ENCODE results near the gene ARAP1. TPM values are rescaled to one million over a fixed set of nuclear protein-coding genes. Genes with fewer than 3 reads are reported as not detected.

The ARAP1 gene
- total RNA-seq, 1 experiment from 2014 or later: 73.6 TPM

GRCh38 chr11:72682858-72683243 lies 69.4 kb downstream of the ARAP1 start:
- ChIA-PET POLR2A (no interaction called here), CTCF (interaction anchor here (1.0 to 2.9 kb wide), 5 partner anchors 16 to 211 kb away, joined by 3 to 24 read pairs (median 5); no protein-coding TSS in a partner anchor)
- Histone ChIP-seq H3K27ac (ENCODE audit: low read length) (no peak overlapping the region), H3K9me3 (ENCODE audit: control insufficient read depth, insufficient read depth, low read depth, low read length) (no peaks in the 10 kb centered on the region), H3K27me3 (ENCODE audit: control insufficient read depth, insufficient read depth, low read length) (peaks cover 12% of the 10 kb centered on the region), H3K36me3 (ENCODE audit: control insufficient read depth, insufficient read depth, low read length) (no peaks in the 10 kb centered on the region; the same call in 1 of the 2 replicates), H3K4me3 (ENCODE audit: low read depth in 2 of 2, low read length in 2 of 2) (no peak overlapping the region), H3K4me1 (ENCODE audit: control insufficient read depth, insufficient read depth, low read length) (peaks cover 18% of the 10 kb centered on the region)
- no peak for ATAC-seq
- intact Hi-C loops (cut with micrococcal nuclease; ENCODE audit: unreplicated experiment) (loop anchor here (2.0 to 5.0 kb wide), 2 partner anchors 96 to 212 kb away; no protein-coding TSS in a partner anchor), in situ Hi-C loops (cut with HindIII; ENCODE audit: low pct_unique_long_range_greater_than_20kb, low sequenced_read_pairs) (no loop called here)
- no TSS peak for BruUV-seq (replicated peaks)
- TF ChIP-seq POLR2AphosphoS5 (IDR thresholded peaks at IDR 0.05; ENCODE audit: low read depth, low read length): no peak
- no peak for TF ChIP-seq CTCF (IDR thresholded peaks at IDR 0.05)
- TF ChIP-seq TCF7L2 (IDR thresholded peaks at IDR 0.05; ENCODE audit: low read depth, low read length): no peak
- TF ChIP-seq SIN3A (IDR thresholded peaks at IDR 0.05; ENCODE audit: borderline replicate concordance, insufficient read depth, low read depth, low read length): no peak
- no peak for TF ChIP-seq REST (IDR thresholded peaks at IDR 0.05; ENCODE audit: insufficient read depth in 1 of 2, low read depth in 2 of 2, low read length in 1 of 2)
- DNase-seq (ENCODE audit: low read depth, low spot score): no peak

- no peak overlapping the region for H3K4me3 ChIP-seq (ENCODE audit: low read depth in 2 of 2, low read length in 2 of 2)
- in situ Hi-C loops (cut with HindIII; ENCODE audit: low pct_unique_long_range_greater_than_20kb, low sequenced_read_pairs): no loop called here
- DNase-seq (ENCODE audit: low read depth, low spot score) (no peak), ATAC-seq (no peak)
- ChIA-PET POLR2A (interaction anchor here (0.6 kb wide), 1 partner anchor 34 kb away, joined by 5 read pairs; no protein-coding TSS in a partner anchor), CTCF (interaction anchor here (1.0 to 2.9 kb wide), 4 partner anchors 92 to 211 kb away, joined by 3 to 20 read pairs (median 4); no protein-coding TSS in a partner anchor)
- TF ChIP-seq TCF7L2 (IDR thresholded peaks at IDR 0.05; ENCODE audit: low read depth, low read length) (no peak), POLR2AphosphoS5 (IDR thresholded peaks at IDR 0.05; ENCODE audit: low read depth, low read length) (no peak), REST (IDR thresholded peaks at IDR 0.05; ENCODE audit: insufficient read depth in 1 of 2, low read depth in 2 of 2, low read length in 1 of 2) (no peak), SIN3A (IDR thresholded peaks at IDR 0.05; ENCODE audit: borderline replicate concordance, insufficient read depth, low read depth, low read length) (no peak), CTCF (IDR thresholded peaks at IDR 0.05) (no peak)
- no peaks in the 10 kb centered on the region; the same call in 1 of the 2 replicates for H3K36me3 ChIP-seq (ENCODE audit: control insufficient read depth, insufficient read depth, low read length)
- H3K9me3 ChIP-seq (ENCODE audit: control insufficient read depth, insufficient read depth, low read depth, low read length): no peaks in the 10 kb centered on the region
- BruUV-seq (replicated peaks): TSS peak; percentile 34
- H3K4me1 ChIP-seq (ENCODE audit: control insufficient read depth, insufficient read depth, low read length): peaks cover 18% of the 10 kb centered on the region
- peaks cover 15% of the 10 kb centered on the region for H3K27me3 ChIP-seq (ENCODE audit: control insufficient read depth, insufficient read depth, low read length)
- intact Hi-C loops (cut with micrococcal nuclease; ENCODE audit: unreplicated experiment): loop anchor here (2.0 to 5.0 kb wide), 2 partner anchors 95 to 212 kb away; no protein-coding TSS in a partner anchor
- H3K27ac ChIP-seq (ENCODE audit: low read length): no peak overlapping the region
Measured at GRCh38 chr11:72682238-72682857, 69.9 kb downstream of the ARAP1 start.

All from Panc1 (cell line).